WERI-Rb-1 (cell line): ENCODE results near the gene TBPL1.

Experiments used
- DNase-seq: peaks from one replicate; pipeline ENCODE4 v3.0.0-alpha.2; 2020
- H3K27ac ChIP-seq: fragments of 250-450 bp; sonication (Bioruptor Pico); 2 replicates; pipeline ENCODE4 v1.5.1; 2020; ENCODE audit warnings: mild to moderate bottlenecking, moderate library complexity
- H3K27me3 ChIP-seq: fragments of 250-450 bp; sonication (Bioruptor Pico); 2 replicates; pipeline ENCODE4 v1.5.1; 2021; ENCODE audit warnings: mild to moderate bottlenecking, low read depth, moderate library complexity; ENCODE audit not compliant: insufficient read depth, severe bottlenecking
- H3K36me3 ChIP-seq: fragments of 250-450 bp; sonication (Bioruptor Pico); 2 replicates; pipeline ENCODE4 v1.5.1; 2020; ENCODE audit warnings: mild to moderate bottlenecking, moderate library complexity
- H3K4me3 ChIP-seq: 2 replicates; pipeline ENCODE4 v1.5.1; 2011; ENCODE audit warnings: low read depth, mild to moderate bottlenecking, control low read depth, low read length
- H3K9me3 ChIP-seq: fragments of 250-450 bp; sonication (Bioruptor Pico); 2 replicates; pipeline ENCODE4 v1.5.1; 2021; ENCODE audit warnings: mild to moderate bottlenecking, moderate library complexity; ENCODE audit not compliant: severe bottlenecking
- TF ChIP-seq, protein P1 (sequence below): IDR thresholded peaks from 2 replicates; pipeline ENCODE4 v1.5.1; 2011; ENCODE audit warnings: low read depth, mild to moderate bottlenecking, control low read depth, inconsistent platforms, low read length

The TBPL1 gene

GRCh38 chr6:133948472-133948871 lies 4.6 kb upstream of the TBPL1 start:
- no peak overlapping the region for H3K27ac ChIP-seq
- H3K27me3 ChIP-seq = no peaks in the 10 kb centered on the region
- H3K36me3 ChIP-seq = no peaks in the 10 kb centered on the region; the same call in 1 of the 2 replicates
- no peaks in the 10 kb centered on the region for H3K9me3 ChIP-seq
- DNase-seq = no peak
- TF ChIP-seq, protein P1, sequence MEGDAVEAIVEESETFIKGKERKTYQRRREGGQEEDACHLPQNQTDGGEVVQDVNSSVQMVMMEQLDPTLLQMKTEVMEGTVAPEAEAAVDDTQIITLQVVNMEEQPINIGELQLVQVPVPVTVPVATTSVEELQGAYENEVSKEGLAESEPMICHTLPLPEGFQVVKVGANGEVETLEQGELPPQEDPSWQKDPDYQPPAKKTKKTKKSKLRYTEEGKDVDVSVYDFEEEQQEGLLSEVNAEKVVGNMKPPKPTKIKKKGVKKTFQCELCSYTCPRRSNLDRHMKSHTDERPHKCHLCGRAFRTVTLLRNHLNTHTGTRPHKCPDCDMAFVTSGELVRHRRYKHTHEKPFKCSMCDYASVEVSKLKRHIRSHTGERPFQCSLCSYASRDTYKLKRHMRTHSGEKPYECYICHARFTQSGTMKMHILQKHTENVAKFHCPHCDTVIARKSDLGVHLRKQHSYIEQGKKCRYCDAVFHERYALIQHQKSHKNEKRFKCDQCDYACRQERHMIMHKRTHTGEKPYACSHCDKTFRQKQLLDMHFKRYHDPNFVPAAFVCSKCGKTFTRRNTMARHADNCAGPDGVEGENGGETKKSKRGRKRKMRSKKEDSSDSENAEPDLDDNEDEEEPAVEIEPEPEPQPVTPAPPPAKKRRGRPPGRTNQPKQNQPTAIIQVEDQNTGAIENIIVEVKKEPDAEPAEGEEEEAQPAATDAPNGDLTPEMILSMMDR = no peak
- no peak overlapping the region for H3K4me3 ChIP-seq

- no peaks in the 10 kb centered on the region; the same call in 1 of the 2 replicates for H3K36me3 ChIP-seq
- H3K4me3 ChIP-seq = peak overlapping the region; percentile 95
- H3K9me3 ChIP-seq = no peaks in the 10 kb centered on the region
- H3K27ac ChIP-seq = no peak overlapping the region
- TF ChIP-seq, protein P1 = no peak
- no peaks in the 10 kb centered on the region for H3K27me3 ChIP-seq
- DNase-seq = no peak
Measured at GRCh38 chr6:133951227-133951626, 1.8 kb upstream of the TBPL1 start.

GRCh38 chr6:133951881-133952814 lies 876 bp upstream of the TBPL1 start:
- peak; percentile 64 for DNase-seq
- Histone ChIP-seq H3K4me3 (peak overlapping the region; percentile 95), H3K9me3 (no peaks in the 10 kb centered on the region), H3K36me3 (no peaks in the 10 kb centered on the region; the same call in 1 of the 2 replicates), H3K27me3 (no peaks in the 10 kb centered on the region), H3K27ac (peak overlapping the region; percentile 87)
- TF ChIP-seq, protein P1 = peak; percentile 19; the same call in 1 of the 2 replicates

DNA sequence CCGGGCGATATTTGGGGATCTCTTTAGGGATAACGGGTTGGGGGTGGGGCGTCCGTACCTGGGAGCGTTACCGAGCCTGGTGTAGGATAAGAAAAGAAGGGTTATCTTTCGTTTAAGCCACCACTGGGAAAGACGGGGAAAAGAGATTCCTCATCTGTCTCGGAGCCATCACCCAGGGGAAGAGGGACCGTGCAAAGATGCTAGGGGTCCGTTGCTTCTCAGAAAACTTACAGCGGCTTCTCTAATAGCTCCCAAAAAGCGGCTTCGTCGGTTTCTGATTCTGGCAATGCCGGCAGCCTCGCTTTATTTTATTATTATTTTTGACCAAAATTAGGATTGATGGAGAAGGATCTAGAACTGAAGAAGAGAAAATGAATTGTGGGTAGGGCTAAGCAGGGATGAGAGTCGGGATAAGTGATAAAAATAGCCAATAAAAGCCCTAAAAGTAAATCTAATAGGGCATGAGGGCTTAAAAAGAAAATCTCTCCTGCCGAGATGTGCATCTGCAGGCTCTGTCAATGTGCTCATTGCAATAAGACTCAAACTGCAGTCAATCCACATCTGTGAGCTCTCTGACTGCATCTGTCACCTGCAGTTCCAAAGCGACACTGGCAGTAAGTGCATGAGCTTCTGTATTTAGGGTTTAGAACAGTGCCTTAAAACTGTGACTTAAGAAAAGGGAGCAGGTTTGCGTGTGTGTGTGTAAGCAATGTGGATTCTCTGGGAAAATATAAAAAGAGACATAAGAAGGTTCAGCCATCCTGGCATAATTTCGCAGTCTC lies 801 bp downstream of the TBPL1 start:
- peak overlapping the region; percentile 95 for H3K4me3 ChIP-seq
- H3K27me3 ChIP-seq = no peaks in the 10 kb centered on the region
- H3K36me3 ChIP-seq = no peaks in the 10 kb centered on the region; the same call in 1 of the 2 replicates
- peak; percentile 11 for DNase-seq
- TF ChIP-seq, protein P1 = no peak
- peak overlapping the region; percentile 87 for H3K27ac ChIP-seq
- no peaks in the 10 kb centered on the region for H3K9me3 ChIP-seq

DNA sequence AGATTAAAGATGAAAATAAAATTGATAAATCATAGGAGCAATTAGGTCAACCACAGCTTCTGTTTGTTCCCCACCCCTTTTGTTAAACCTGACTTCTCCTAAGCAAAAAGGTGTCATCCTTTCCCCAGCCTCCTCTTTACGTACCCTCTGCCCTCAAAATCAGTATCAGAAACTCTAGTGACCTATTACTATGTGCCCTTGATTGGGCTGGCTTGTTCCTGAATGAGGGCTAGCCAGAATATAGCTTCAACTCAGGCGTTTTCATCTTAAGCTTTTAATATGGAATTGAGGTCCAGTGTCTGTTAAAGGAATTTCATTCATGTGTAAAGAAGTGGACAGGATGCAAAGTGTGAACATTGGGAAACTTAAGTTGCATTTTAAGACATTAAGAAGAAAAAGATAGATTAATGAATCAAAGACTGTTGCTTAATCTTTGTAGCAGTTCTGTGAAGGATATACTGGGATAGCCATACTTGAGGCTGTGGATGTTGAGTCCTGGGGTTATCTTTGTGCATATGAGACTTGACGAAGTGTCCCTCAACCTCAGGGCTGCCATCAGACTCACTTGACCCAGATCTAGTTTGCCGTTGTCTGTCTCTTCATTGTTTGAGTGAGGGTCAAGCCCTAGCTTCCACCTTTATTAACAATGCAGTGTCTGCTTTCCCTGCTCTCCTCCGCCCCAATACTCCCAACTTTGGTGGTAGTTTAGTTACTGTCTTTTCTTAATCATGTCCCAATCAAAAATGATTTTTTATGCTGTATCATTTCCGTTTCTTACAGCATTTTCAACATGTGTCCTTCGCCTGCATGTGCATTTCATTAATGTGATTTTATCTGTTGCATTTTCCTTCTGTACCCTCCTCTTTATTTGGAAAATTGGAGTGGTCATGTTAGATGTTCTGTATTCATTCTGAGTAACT lies 1.9 kb downstream of the TBPL1 start:
- Histone ChIP-seq H3K27me3 (no peaks in the 10 kb centered on the region), H3K27ac (no peak overlapping the region), H3K4me3 (no peak overlapping the region), H3K36me3 (no peaks in the 10 kb centered on the region; the same call in 1 of the 2 replicates), H3K9me3 (no peaks in the 10 kb centered on the region)
- no peak for DNase-seq
- TF ChIP-seq, protein P1 = no peak
